ENCODE data around the gene GDPD5. TPM values are rescaled to one million over a fixed set of nuclear protein-coding genes. Genes with fewer than 3 reads are reported as not detected.

The GDPD5 gene
- total RNA-seq, 1 donor from 2014 or later: 36.6 TPM

GRCh38 chr11:75516886-75517285, 8.9 kb downstream of the GDPD5 start:
- DNase-seq (ENCODE audit: extremely low spot score in 2 of 2): no peak
- Histone ChIP-seq H3K27ac (no peak overlapping the region), H3K9me3 (no peaks in the 10 kb centered on the region), H3K36me3 (no peaks in the 10 kb centered on the region), H3K4me3 (no peak overlapping the region), H3K4me1 (no peaks in the 10 kb centered on the region), H3K27me3 (no peaks in the 10 kb centered on the region)
- TF ChIP-seq POLR2AphosphoS5 (IDR thresholded peaks at IDR 0.05; ENCODE audit: insufficient read depth in 1 of 2, low read depth in 1 of 2) (no peak), CTCF (IDR thresholded peaks at IDR 0.05) (no peak), POLR2A (IDR thresholded peaks at IDR 0.05) (no peak)
- intact Hi-C loops (cut with DNase I): no loop called here

GRCh38 chr11:75516140-75516539, 9.6 kb downstream of the GDPD5 start:
- TF ChIP-seq POLR2AphosphoS5 (IDR thresholded peaks at IDR 0.05; ENCODE audit: insufficient read depth in 1 of 2, low read depth in 1 of 2) (no peak), POLR2A (IDR thresholded peaks at IDR 0.05) (no peak)
- no peak overlapping the region for H3K4me3 ChIP-seq

GRCh38 chr11:75514596-75514995, 11.1 kb downstream of the GDPD5 start:
- intact Hi-C loops (cut with DNase I): no loop called here
- H3K4me1 ChIP-seq: peaks cover 16% of the 10 kb centered on the region
- TF ChIP-seq POLR2A (IDR thresholded peaks at IDR 0.05) (no peak), CTCF (IDR thresholded peaks at IDR 0.05) (no peak), POLR2AphosphoS5 (IDR thresholded peaks at IDR 0.05; ENCODE audit: insufficient read depth in 1 of 2, low read depth in 1 of 2) (no peak)

More at GRCh38 chr11:75516140-75516539, 9.6 kb downstream of the GDPD5 start:
- no peak overlapping the region for H3K27ac ChIP-seq
- no peaks in the 10 kb centered on the region for H3K9me3 ChIP-seq
- H3K36me3 ChIP-seq: no peaks in the 10 kb centered on the region
- intact Hi-C loops (cut with DNase I): no loop called here
- DNase-seq (ENCODE audit: extremely low spot score in 2 of 2): no peak
- H3K27me3 ChIP-seq: no peaks in the 10 kb centered on the region
- H3K4me1 ChIP-seq: peaks cover 4% of the 10 kb centered on the region

GRCh38 chr11:75513250-75513649, 12.5 kb downstream of the GDPD5 start:
- Histone ChIP-seq H3K36me3 (no peaks in the 10 kb centered on the region), H3K27me3 (no peaks in the 10 kb centered on the region), H3K27ac (no peak overlapping the region), H3K4me3 (no peak overlapping the region), H3K9me3 (no peaks in the 10 kb centered on the region), H3K4me1 (peaks cover 16% of the 10 kb centered on the region)
- no peak for DNase-seq (ENCODE audit: extremely low spot score in 2 of 2)
- intact Hi-C loops (cut with DNase I): no loop called here
- TF ChIP-seq CTCF (IDR thresholded peaks at IDR 0.05) (no peak), POLR2A (IDR thresholded peaks at IDR 0.05) (no peak), POLR2AphosphoS5 (IDR thresholded peaks at IDR 0.05; ENCODE audit: insufficient read depth in 1 of 2, low read depth in 1 of 2) (no peak)

More at GRCh38 chr11:75514596-75514995, 11.1 kb downstream of the GDPD5 start:
- no peaks in the 10 kb centered on the region for H3K27me3 ChIP-seq
- no peaks in the 10 kb centered on the region for H3K9me3 ChIP-seq
- H3K4me3 ChIP-seq: no peak overlapping the region
- H3K36me3 ChIP-seq: no peaks in the 10 kb centered on the region
- no peak overlapping the region for H3K27ac ChIP-seq
- DNase-seq (ENCODE audit: extremely low spot score in 2 of 2): no peak

GRCh38 chr11:75510723-75511019, 15.1 kb downstream of the GDPD5 start:
- intact Hi-C loops (cut with DNase I): no loop called here

More at GRCh38 chr11:75510723-75511019, 15.1 kb downstream of the GDPD5 start:
- H3K9me3 ChIP-seq: no peaks in the 10 kb centered on the region
- no peak overlapping the region for H3K4me3 ChIP-seq
- no peak for TF ChIP-seq CTCF (IDR thresholded peaks at IDR 0.05)
- TF ChIP-seq POLR2AphosphoS5 (IDR thresholded peaks at IDR 0.05; ENCODE audit: insufficient read depth in 1 of 2, low read depth in 1 of 2): no peak
- no peak for TF ChIP-seq POLR2A (IDR thresholded peaks at IDR 0.05)
- H3K27ac ChIP-seq: peak overlapping the region; percentile 33
- peaks cover 16% of the 10 kb centered on the region for H3K4me1 ChIP-seq
- no peaks in the 10 kb centered on the region for H3K27me3 ChIP-seq
- DNase-seq (ENCODE audit: extremely low spot score in 2 of 2): no peak
- no peaks in the 10 kb centered on the region for H3K36me3 ChIP-seq

Measured in vagina (tissue), 2 donors.